Gastrocnemius medialis (tissue), 4 donors: ENCODE results near the gene LRRTM1. TPM values are rescaled to one million over a fixed set of nuclear protein-coding genes. Genes with fewer than 3 reads are reported as not detected.
A peak's percentile ranks its signal among the peaks of the same experiment; 100 is the strongest.

Experiments used
- ATAC-seq, 2 donors: fragments of 150-250 bp; one replicate each; pipeline ENCODE4 v1.9.1; 2016
- DNase-seq, 2 donors: peaks; one replicate each; pipeline ENCODE4 v3.0.0-alpha.2; 2019
- H3K27ac ChIP-seq, 4 donors: fragments of 200-600 bp; sonication (generic); 1 replicate in 1 of 4; 2 replicates in 3 of 4; pipeline ENCODE4 v1.5.1; 2016 to 2018; ENCODE audit warnings: mild to moderate bottlenecking in 2 of 4, moderate library complexity in 1 of 4
- H3K27me3 ChIP-seq, 3 donors: fragments of 200-600 bp; sonication (generic) in 2 of 3; 1 replicate in 1 of 3; 2 replicates in 2 of 3; pipeline versions ENCODE4 v1.5.1 to v1.6.0; 2016 to 2019; ENCODE audit warnings: mild to moderate bottlenecking in 1 of 3, moderate library complexity in 1 of 3
- H3K36me3 ChIP-seq, 2 donors: fragments of 200-600 bp; sonication (generic) in 1 of 2; one replicate each; pipeline ENCODE4 v1.5.1; 2017 to 2018
- H3K4me1 ChIP-seq, 2 donors: fragments of 200-600 bp; sonication (generic) in 1 of 2; one replicate each; pipeline ENCODE4 v1.5.1; 2016 to 2017; ENCODE audit warnings: mild to moderate bottlenecking in 2 of 2
- H3K4me3 ChIP-seq, 4 donors: fragments of 200-600 bp; sonication (generic) in 3 of 4; 1 replicate in 1 of 4; 2 replicates in 3 of 4; pipeline ENCODE4 v1.5.1; 2016 to 2019; ENCODE audit warnings: mild to moderate bottlenecking in 2 of 4
- H3K9me3 ChIP-seq, 3 donors: fragments of 200-600 bp; sonication (generic) in 2 of 3; 1 replicate in 1 of 3; 2 replicates in 2 of 3; pipeline ENCODE4 v1.5.1; 2016 to 2019
- CTCF ChIP-seq, 5 experiments: fragments of 450-650 bp in 3 of 5; fragments of 200-600 bp in 2 of 5; sonication (generic) in 2 of 5; IDR thresholded peaks in 4 of 5; conservative IDR thresholded peaks in 1 of 5; 1 replicate in 4 of 5; 2 replicates in 1 of 5; pipeline ENCODE4 v1.5.1; 2016 to 2019; ENCODE audit warnings: antibody characterized with exemption in 5 of 5, mild to moderate bottlenecking in 3 of 5, moderate library complexity in 3 of 5
- POLR2A ChIP-seq, 2 donors: fragments of 450-650 bp; IDR thresholded peaks; one replicate each; pipeline ENCODE4 v1.6.1; 2017; ENCODE audit warnings: antibody characterized with exemption in 2 of 2, mild to moderate bottlenecking in 2 of 2, moderate library complexity in 2 of 2
- in situ Hi-C, 4 donors: fragments of 200-750 bp; cut with MboI; loops; one replicate each; pipeline versions ENCODE4 v1.15.0 to v1.8.0; 2017; ENCODE audit warnings: low sequenced_read_pairs in 4 of 4
- intact Hi-C: fragments of 100-400 bp; cut with DNase I; formaldehyde crosslinking; loops from one replicate; pipeline ENCODE4 v1.15.1; 2023; ENCODE audit warnings: low total_unique reads
- total RNA-seq, 4 donors: library from RNA; depleted of rRNA; stranded (reverse); fragments of >200 nt; gene quantifications; one replicate each; pipeline versions ENCODE4 v1.1.0 to v1.2.3, GENCODE V29; 2016

Gene LRRTM1
- total RNA-seq, 4 donors from 2014 or later, result not detected

- H3K27me3 ChIP-seq, result peaks cover 5 to 20% (median 19%) of the 10 kb centered on the region in 3 donors
- in situ Hi-C loops, result loop anchor here in 1 of 4 donors (10.0 kb wide), 1 partner anchor 182 kb away; no protein-coding TSS in a partner anchor
- DNase-seq (no peak), ATAC-seq (no peak)
- no peak for TF ChIP-seq POLR2A (IDR thresholded peaks at IDR 0.05)
- TF ChIP-seq CTCF (IDR thresholded peaks at IDR 0.05 in 4 of 5, conservative IDR thresholded peaks at IDR 0.05 in 1 of 5), result no peak
- H3K9me3 ChIP-seq, result no peaks in the 10 kb centered on the region
- H3K4me1 ChIP-seq, result no peaks in the 10 kb centered on the region
- no peak overlapping the region for H3K4me3 ChIP-seq
- no peaks in the 10 kb centered on the region for H3K36me3 ChIP-seq
- H3K27ac ChIP-seq, result no peak overlapping the region
- intact Hi-C loops, result no loop called here
Observed at GRCh38 chr2:80322311-80322920, 17.9 kb upstream of the LRRTM1 start.

GRCh38 chr2:80312282-80312839, 7.8 kb upstream of the LRRTM1 start:
- no peaks in the 10 kb centered on the region for H3K27me3 ChIP-seq
- TF ChIP-seq CTCF (IDR thresholded peaks at IDR 0.05 in 4 of 5, conservative IDR thresholded peaks at IDR 0.05 in 1 of 5) (no peak), POLR2A (IDR thresholded peaks at IDR 0.05) (no peak)
- no peak for ATAC-seq
- no peaks in the 10 kb centered on the region for H3K36me3 ChIP-seq
- H3K27ac ChIP-seq, result no peak overlapping the region
- no peaks in the 10 kb centered on the region for H3K4me1 ChIP-seq
- intact Hi-C loops (no loop called here), in situ Hi-C loops (no loop called here)
- no peaks in the 10 kb centered on the region for H3K9me3 ChIP-seq
- no peak for DNase-seq
- H3K4me3 ChIP-seq, result no peak overlapping the region

DNA sequence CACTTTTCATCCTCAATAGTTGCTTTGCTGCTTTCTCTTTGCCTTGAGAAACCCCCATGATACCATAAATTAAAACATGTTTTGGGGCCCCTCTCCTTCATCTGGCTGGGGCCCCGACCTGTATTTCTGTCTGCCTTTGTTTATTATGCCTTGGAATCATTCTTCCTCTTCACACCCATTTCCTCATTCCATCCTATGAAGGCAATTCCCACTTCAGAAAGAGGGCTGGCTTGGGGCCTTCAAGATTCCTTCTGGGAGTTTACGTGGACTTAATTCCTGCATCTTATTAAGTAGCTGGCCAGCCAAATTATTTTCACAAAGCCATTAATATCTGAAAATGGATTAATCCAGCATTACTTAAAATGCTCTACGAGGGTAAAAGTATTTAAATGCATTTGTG, 6.8 kb upstream of the LRRTM1 start:
- intact Hi-C loops (no loop called here), in situ Hi-C loops (no loop called here)
- H3K27me3 ChIP-seq, result peaks cover 0 to 8% (median 4%) of the 10 kb centered on the region in 3 donors
- H3K4me3 ChIP-seq, result no peak overlapping the region
- H3K4me1 ChIP-seq, result no peaks in the 10 kb centered on the region
- no peaks in the 10 kb centered on the region for H3K9me3 ChIP-seq
- ATAC-seq, result no peak
- TF ChIP-seq POLR2A (IDR thresholded peaks at IDR 0.05) (no peak), CTCF (IDR thresholded peaks at IDR 0.05 in 4 of 5, conservative IDR thresholded peaks at IDR 0.05 in 1 of 5) (no peak)
- DNase-seq, result no peak
- no peaks in the 10 kb centered on the region for H3K36me3 ChIP-seq
- H3K27ac ChIP-seq, result no peak overlapping the region

GRCh38 chr2:80303006-80303908, 1.3 kb downstream of the LRRTM1 start:
- ATAC-seq (no peak), DNase-seq (no peak)
- Histone ChIP-seq H3K4me1 (peaks cover 9 to 18% of the 10 kb centered on the region in 2 donors), H3K9me3 (no peaks in the 10 kb centered on the region), H3K27me3 (peaks cover 48 to 52% (median 50%) of the 10 kb centered on the region in 3 donors), H3K36me3 (no peaks in the 10 kb centered on the region), H3K4me3 (peak overlapping the region in 3 of 4 donors; percentile 29 to 43 (median 41)), H3K27ac (no peak overlapping the region)
- in situ Hi-C loops, result no loop called here
- intact Hi-C loops, result no loop called here
- TF ChIP-seq POLR2A (IDR thresholded peaks at IDR 0.05) (no peak), CTCF (IDR thresholded peaks at IDR 0.05 in 4 of 5, conservative IDR thresholded peaks at IDR 0.05 in 1 of 5) (no peak)
